GM19468 (cell line): Measurements from ENCODE around the gene ITPR1.

ENCODE experiments used
- ATAC-seq: cut with Tn5 transposase; IDR thresholded peaks from one replicate; pipeline ENCODE4 v1.9.1; 2021; ENCODE audit warnings: mild to moderate bottlenecking, moderate library complexity, moderate number of reproducible peaks; ENCODE audit not compliant: unreplicated experiment; ENCODE audit errors: extremely low read depth

Gene ITPR1

GRCh38 chr3:4833471-4833870 is 340.3 kb downstream of the ITPR1 start:
- no peak for ATAC-seq

GRCh38 chr3:4834403-4834866 is 341.3 kb downstream of the ITPR1 start:
- ATAC-seq, result no peak

GRCh38 chr3:4835616-4836043 is 342.5 kb downstream of the ITPR1 start:
- no peak for ATAC-seq

- ATAC-seq, result no peak
Measured at GRCh38 chr3:4836516-4836915, 343.4 kb downstream of the ITPR1 start.

- ATAC-seq, result no peak
Measured at GRCh38 chr3:4837374-4837930, 344.3 kb downstream of the ITPR1 start.

GRCh38 chr3:4838621-4839022 is 345.5 kb downstream of the ITPR1 start:
- peak; percentile 70 for ATAC-seq

GRCh38 chr3:4839278-4839677 is 346.1 kb downstream of the ITPR1 start:
- ATAC-seq, result no peak

- no peak for ATAC-seq
Measured at GRCh38 chr3:4841225-4841624, 348.1 kb downstream of the ITPR1 start.

- ATAC-seq, result no peak
Measured at GRCh38 chr3:4841776-4842440, 348.8 kb downstream of the ITPR1 start.

GRCh38 chr3:4843619-4844018 is 350.5 kb downstream of the ITPR1 start:
- no peak for ATAC-seq

GRCh38 chr3:4845882-4846281 is 352.7 kb downstream of the ITPR1 start:
- peak; percentile 77 for ATAC-seq

- no peak for ATAC-seq
Measured at GRCh38 chr3:4846543-4846942, 353.4 kb downstream of the ITPR1 start.

GRCh38 chr3:4848176-4848825 is 355.2 kb downstream of the ITPR1 start:
- ATAC-seq, result no peak

GRCh38 chr3:4849136-4849535 is 356.0 kb downstream of the ITPR1 start:
- ATAC-seq, result no peak

- no peak for ATAC-seq
Measured at GRCh38 chr3:4849739-4850138, 356.6 kb downstream of the ITPR1 start.

- ATAC-seq, result no peak
Measured at GRCh38 chr3:4850211-4850927, 357.2 kb downstream of the ITPR1 start.

GRCh38 chr3:4850928-4851265 is 357.7 kb downstream of the ITPR1 start:
- no peak for ATAC-seq

GRCh38 chr3:4852780-4853748 is 359.9 kb downstream of the ITPR1 start:
- ATAC-seq, result no peak

- ATAC-seq, result no peak
Measured at GRCh38 chr3:4853749-4854140, 360.6 kb downstream of the ITPR1 start.

- ATAC-seq, result no peak
Measured at GRCh38 chr3:4855676-4856075, 362.5 kb downstream of the ITPR1 start.
